Measurements from ENCODE around the gene GDPD5. TPM values are rescaled to one million over a fixed set of nuclear protein-coding genes. Genes with fewer than 3 reads are reported as not detected.
A peak's percentile ranks its signal among the peaks of the same experiment; 100 is the strongest.

The GDPD5 gene
- total RNA-seq, 2 donors from 2014 or later: 3.0 to 8.6 TPM

DNA sequence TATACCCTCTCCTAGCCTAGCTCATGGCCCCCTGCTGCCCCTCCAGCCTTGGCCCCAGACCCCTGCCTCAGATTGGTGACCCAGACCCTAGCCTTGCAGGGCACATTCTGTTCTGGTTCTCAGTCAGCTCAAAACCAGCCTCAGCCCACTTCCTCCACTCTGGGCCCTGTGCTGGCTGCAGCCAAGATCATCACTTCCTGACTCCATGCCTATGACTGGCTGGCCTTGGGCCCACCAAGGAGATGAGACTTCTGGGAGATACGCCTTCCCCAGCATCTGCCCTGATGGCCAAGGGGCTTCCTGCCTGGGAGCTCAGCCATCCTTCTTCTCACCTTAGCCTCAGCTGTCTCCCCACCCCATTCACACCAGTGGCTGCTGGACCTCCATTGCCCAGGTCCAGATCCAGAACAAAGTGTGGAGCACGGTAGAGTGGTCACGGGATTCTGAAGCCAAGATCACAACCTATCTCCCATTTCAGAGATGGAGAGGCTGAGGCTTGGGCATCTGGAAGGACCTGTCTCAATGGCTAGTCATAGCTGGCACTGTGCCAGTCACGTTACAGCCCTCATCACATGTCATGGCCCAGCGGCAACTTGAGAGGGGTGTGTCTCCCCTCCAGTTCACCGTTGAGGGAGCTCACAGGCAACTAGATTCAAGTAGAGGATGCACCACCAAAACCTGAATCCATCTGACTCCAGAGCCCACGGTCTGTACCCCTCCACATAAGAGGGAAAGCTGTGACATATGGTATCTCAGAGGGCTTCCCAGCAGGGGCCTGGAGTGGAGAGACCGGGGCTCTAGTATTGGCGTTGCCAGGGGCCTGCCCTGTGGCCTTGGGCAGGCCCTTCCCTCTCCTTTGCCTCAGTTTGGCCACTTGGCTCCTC lies 49.7 kb downstream of the GDPD5 start:
- Histone ChIP-seq H3K27ac (ENCODE audit: low read depth, low read length) (no peak overlapping the region), H3K36me3 (ENCODE audit: control insufficient read depth, insufficient read depth, low read length) (no peaks in the 10 kb centered on the region), H3K9ac (ENCODE audit: extremely low read depth, low read length, poor library complexity, severe bottlenecking) (peak overlapping the region; percentile 41), H3K4me3 (ENCODE audit: low read length) (no peak overlapping the region), H3K9me3 (ENCODE audit: control insufficient read depth, low read length) (no peaks in the 10 kb centered on the region), H3K4me1 (ENCODE audit: control insufficient read depth, insufficient read depth, low read length) (peaks cover 21% of the 10 kb centered on the region), H3K27me3 (ENCODE audit: control insufficient read depth, insufficient read depth, low read length, poor library complexity, severe bottlenecking) (no peaks in the 10 kb centered on the region)
- H3K4me3 Mint-ChIP-seq: peak overlapping the region; percentile 18
- TF ChIP-seq, protein P1, sequence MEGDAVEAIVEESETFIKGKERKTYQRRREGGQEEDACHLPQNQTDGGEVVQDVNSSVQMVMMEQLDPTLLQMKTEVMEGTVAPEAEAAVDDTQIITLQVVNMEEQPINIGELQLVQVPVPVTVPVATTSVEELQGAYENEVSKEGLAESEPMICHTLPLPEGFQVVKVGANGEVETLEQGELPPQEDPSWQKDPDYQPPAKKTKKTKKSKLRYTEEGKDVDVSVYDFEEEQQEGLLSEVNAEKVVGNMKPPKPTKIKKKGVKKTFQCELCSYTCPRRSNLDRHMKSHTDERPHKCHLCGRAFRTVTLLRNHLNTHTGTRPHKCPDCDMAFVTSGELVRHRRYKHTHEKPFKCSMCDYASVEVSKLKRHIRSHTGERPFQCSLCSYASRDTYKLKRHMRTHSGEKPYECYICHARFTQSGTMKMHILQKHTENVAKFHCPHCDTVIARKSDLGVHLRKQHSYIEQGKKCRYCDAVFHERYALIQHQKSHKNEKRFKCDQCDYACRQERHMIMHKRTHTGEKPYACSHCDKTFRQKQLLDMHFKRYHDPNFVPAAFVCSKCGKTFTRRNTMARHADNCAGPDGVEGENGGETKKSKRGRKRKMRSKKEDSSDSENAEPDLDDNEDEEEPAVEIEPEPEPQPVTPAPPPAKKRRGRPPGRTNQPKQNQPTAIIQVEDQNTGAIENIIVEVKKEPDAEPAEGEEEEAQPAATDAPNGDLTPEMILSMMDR (conservative IDR thresholded peaks at IDR 0.05): no peak
- WGBS, 2 experiments (ENCODE audit: insufficient coverage in 1 of 2, insufficient read length in 1 of 2): 87 to 95% methylated on average over 6 to 9 of the region's 9 CpGs
- no peaks in the 10 kb centered on the region for H3K27me3 Mint-ChIP-seq (ENCODE audit: insufficient read depth)
- H3K9me3 Mint-ChIP-seq: no peaks in the 10 kb centered on the region
- H3K4me1 Mint-ChIP-seq: peaks cover 25% of the 10 kb centered on the region
- H3K27ac Mint-ChIP-seq: peak overlapping the region; percentile 72
- DNase-seq: no peak
- no peaks in the 10 kb centered on the region for H3K36me3 Mint-ChIP-seq (ENCODE audit: low read depth)

DNA sequence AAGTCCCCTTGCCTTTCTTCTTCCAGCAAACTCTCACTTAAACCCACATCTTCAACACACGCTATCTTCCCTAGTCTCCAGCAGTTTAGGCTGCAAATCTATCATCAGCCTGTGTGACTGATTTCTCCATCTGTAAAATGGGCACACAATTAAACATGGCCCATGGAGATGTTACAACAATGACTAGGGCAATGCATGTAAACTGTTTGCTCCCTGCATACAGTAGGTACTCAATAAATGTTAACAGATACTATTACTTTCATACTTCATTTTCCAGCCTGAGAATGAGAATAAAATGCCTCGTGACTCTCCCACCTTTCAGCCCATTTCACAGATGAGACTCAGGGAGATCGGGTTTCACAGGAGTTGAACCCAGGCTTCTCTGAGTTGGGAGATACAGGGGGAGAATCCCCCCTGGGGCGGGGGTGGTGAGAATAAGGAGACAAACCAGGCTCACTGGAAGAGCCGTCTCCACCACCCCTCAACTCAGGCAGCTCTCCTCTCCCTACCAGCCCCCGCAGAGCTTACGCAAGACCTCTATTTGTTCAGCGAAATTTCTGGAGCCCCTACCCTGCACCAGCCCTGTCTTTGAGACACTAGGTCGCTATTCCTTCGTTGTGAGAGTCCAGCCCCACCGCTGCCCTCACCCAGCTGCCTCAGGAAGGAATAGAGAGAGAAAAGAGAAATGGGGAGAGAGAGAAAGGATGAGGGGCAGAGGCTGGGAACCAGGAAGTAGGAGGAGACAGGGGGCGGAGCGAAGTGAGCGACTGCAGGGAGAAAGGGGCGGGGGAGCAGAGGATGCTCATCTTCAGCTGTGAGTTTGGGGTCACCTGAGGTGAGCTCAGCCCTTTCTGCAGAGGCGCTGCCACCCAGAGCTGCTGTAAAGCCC lies 50.6 kb downstream of the GDPD5 start:
- WGBS, 2 experiments (ENCODE audit: insufficient coverage in 1 of 2, insufficient read length in 1 of 2): 55 to 83% methylated on average over 6 to 16 of the region's 16 CpGs
- no peaks in the 10 kb centered on the region for H3K27me3 ChIP-seq (ENCODE audit: control insufficient read depth, insufficient read depth, low read length, poor library complexity, severe bottlenecking)
- no peak overlapping the region for H3K9ac ChIP-seq (ENCODE audit: extremely low read depth, low read length, poor library complexity, severe bottlenecking)
- H3K4me1 ChIP-seq (ENCODE audit: control insufficient read depth, insufficient read depth, low read length): peaks cover 20% of the 10 kb centered on the region
- H3K27ac Mint-ChIP-seq: peak overlapping the region; percentile 72
- H3K27ac ChIP-seq (ENCODE audit: low read depth, low read length): no peak overlapping the region
- peak overlapping the region; percentile 18 for H3K4me3 Mint-ChIP-seq
- no peak overlapping the region for H3K4me3 ChIP-seq (ENCODE audit: low read length)
- peak; percentile 90 for DNase-seq
- H3K27me3 Mint-ChIP-seq (ENCODE audit: insufficient read depth): no peaks in the 10 kb centered on the region
- no peaks in the 10 kb centered on the region for H3K36me3 Mint-ChIP-seq (ENCODE audit: low read depth)
- H3K4me1 Mint-ChIP-seq: peaks cover 28% of the 10 kb centered on the region
- no peaks in the 10 kb centered on the region for H3K36me3 ChIP-seq (ENCODE audit: control insufficient read depth, insufficient read depth, low read length)
- H3K9me3 ChIP-seq (ENCODE audit: control insufficient read depth, low read length): no peaks in the 10 kb centered on the region
- no peaks in the 10 kb centered on the region for H3K9me3 Mint-ChIP-seq
- TF ChIP-seq, protein P1 (conservative IDR thresholded peaks at IDR 0.05): no peak

DNA sequence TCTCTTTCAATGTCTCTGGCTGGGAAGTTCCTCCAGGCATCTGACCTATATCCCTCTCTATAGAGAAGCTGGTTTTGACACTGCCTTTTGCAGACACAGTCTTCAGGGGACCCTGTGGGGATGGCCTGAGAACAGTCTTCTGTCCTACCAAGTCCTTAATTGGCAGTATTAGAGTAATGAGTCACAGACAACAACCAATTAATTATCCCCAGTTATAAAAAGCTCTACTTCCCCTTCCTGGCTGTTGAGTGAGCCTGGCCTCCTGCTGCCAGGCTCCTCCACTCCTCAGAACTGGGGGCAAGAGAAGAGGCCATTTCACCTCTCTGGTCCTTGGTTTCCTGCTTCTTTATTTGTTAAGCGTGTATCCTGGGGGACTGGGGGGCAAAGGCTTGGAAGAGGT lies 51.5 kb downstream of the GDPD5 start:
- Mint-ChIP-seq H3K4me1 (peaks cover 28% of the 10 kb centered on the region), H3K9me3 (no peaks in the 10 kb centered on the region), H3K4me3 (no peak overlapping the region), H3K36me3 (ENCODE audit: low read depth) (no peaks in the 10 kb centered on the region), H3K27me3 (ENCODE audit: insufficient read depth) (no peaks in the 10 kb centered on the region), H3K27ac (no peak overlapping the region)
- Histone ChIP-seq H3K9me3 (ENCODE audit: control insufficient read depth, low read length) (no peaks in the 10 kb centered on the region), H3K36me3 (ENCODE audit: control insufficient read depth, insufficient read depth, low read length) (no peaks in the 10 kb centered on the region), H3K4me1 (ENCODE audit: control insufficient read depth, insufficient read depth, low read length) (peaks cover 20% of the 10 kb centered on the region), H3K4me3 (ENCODE audit: low read length) (no peak overlapping the region), H3K27ac (ENCODE audit: low read depth, low read length) (no peak overlapping the region), H3K9ac (ENCODE audit: extremely low read depth, low read length, poor library complexity, severe bottlenecking) (no peak overlapping the region), H3K27me3 (ENCODE audit: control insufficient read depth, insufficient read depth, low read length, poor library complexity, severe bottlenecking) (no peaks in the 10 kb centered on the region)
- TF ChIP-seq, protein P1 (conservative IDR thresholded peaks at IDR 0.05): no peak
- no peak for DNase-seq
- WGBS, 2 experiments (ENCODE audit: insufficient coverage in 1 of 2, insufficient read length in 1 of 2): 82% methylated on average over 1 of the region's 1 CpG; no CpG with 5 or more reads in 1 of the 2 experiments
